Kidney capillary endothelial cell (primary cell): ENCODE results near the gene ATP2A3.

ENCODE experiments used
- DNase-seq: peaks from one replicate; pipeline ENCODE4 v3.0.0-alpha.2; 2018; ENCODE audit warnings: low spot score

The ATP2A3 gene

GRCh38 chr17:3890082-3890877 lies 74.0 kb downstream of the ATP2A3 start:
- peak; percentile 61 for DNase-seq

GRCh38 chr17:3889325-3890012 lies 74.8 kb downstream of the ATP2A3 start:
- no peak for DNase-seq

GRCh38 chr17:3888343-3889171 lies 75.7 kb downstream of the ATP2A3 start:
- peak; percentile 78 for DNase-seq

GRCh38 chr17:3887804-3888203 lies 76.4 kb downstream of the ATP2A3 start:
- no peak for DNase-seq

- DNase-seq = no peak
Measured at GRCh38 chr17:3887394-3887793, 76.8 kb downstream of the ATP2A3 start.

- peak; percentile 69 for DNase-seq
Measured at GRCh38 chr17:3886776-3887175, 77.5 kb downstream of the ATP2A3 start.

- peak; percentile 64 for DNase-seq
Measured at GRCh38 chr17:3885970-3886369, 78.3 kb downstream of the ATP2A3 start.

GRCh38 chr17:3885271-3885670 lies 79.0 kb downstream of the ATP2A3 start:
- DNase-seq = no peak

GRCh38 chr17:3884188-3884587 lies 80.0 kb downstream of the ATP2A3 start:
- DNase-seq = no peak

- DNase-seq = no peak
Measured at GRCh38 chr17:3882276-3882675, 82.0 kb downstream of the ATP2A3 start.

- no peak for DNase-seq
Measured at GRCh38 chr17:3880983-3881382, 83.3 kb downstream of the ATP2A3 start.

- no peak for DNase-seq
Measured at GRCh38 chr17:3879591-3880417, 84.4 kb downstream of the ATP2A3 start.

GRCh38 chr17:3879186-3879585 lies 85.1 kb downstream of the ATP2A3 start:
- DNase-seq = no peak

GRCh38 chr17:3877220-3877619 lies 87.0 kb downstream of the ATP2A3 start:
- no peak for DNase-seq

GRCh38 chr17:3875317-3875716 lies 88.9 kb downstream of the ATP2A3 start:
- no peak for DNase-seq
